Heart left ventricle (tissue), 16 donors: ENCODE measurements around the gene THAP4. TPM values are rescaled to one million over a fixed set of nuclear protein-coding genes. Genes with fewer than 3 reads are reported as not detected.

Experiments
- ATAC-seq, 4 donors: fragments of 200-7000 bp; cut with Tn5 transposase; one replicate each; pipeline ENCODE4 v1.9.1; 2020 to 2022; ENCODE audit warnings: moderate library complexity in 4 of 4, mild to moderate bottlenecking in 3 of 4, moderate number of reproducible peaks in 1 of 4
- DNase-seq, 5 donors: peaks; one replicate each; pipeline ENCODE4 v3.0.0-alpha.2; 2020
- H3K27ac ChIP-seq, 12 donors: fragments of 200-600 bp; sonication (generic) in 4 of 12; one replicate each; pipeline versions ENCODE4 v1.5.0 to v1.8.0; 2016 to 2022; ENCODE audit warnings: mild to moderate bottlenecking in 2 of 12
- H3K27me3 ChIP-seq, 9 donors: fragments of 200-600 bp; sonication (generic) in 2 of 9; one replicate each; pipeline versions ENCODE4 v1.5.1 to v1.8.0; 2016 to 2022; ENCODE audit warnings: mild to moderate bottlenecking in 3 of 9
- H3K36me3 ChIP-seq, 9 donors: fragments of 200-600 bp; sonication (generic) in 2 of 9; one replicate each; pipeline versions ENCODE4 v1.5.0 to v1.8.0; 2018 to 2022; ENCODE audit warnings: mild to moderate bottlenecking in 2 of 9
- H3K4me1 ChIP-seq, 12 donors: fragments of 200-600 bp; sonication (generic) in 4 of 12; one replicate each; pipeline versions ENCODE4 v1.5.0 to v1.8.0; 2016 to 2022; ENCODE audit warnings: mild to moderate bottlenecking in 3 of 12
- H3K4me3 ChIP-seq, 12 donors: fragments of 200-600 bp; sonication (generic) in 4 of 12; one replicate each; pipeline versions ENCODE4 v1.5.0 to v1.8.0; 2017 to 2022; ENCODE audit warnings: mild to moderate bottlenecking in 9 of 12, moderate library complexity in 4 of 12
- H3K9me3 ChIP-seq, 12 donors: fragments of 200-600 bp; sonication (generic) in 4 of 12; one replicate each; pipeline versions ENCODE4 v1.5.0 to v1.8.0; 2016 to 2022; ENCODE audit warnings: mild to moderate bottlenecking in 1 of 12
- CTCF ChIP-seq, 12 donors: fragments of 200-600 bp; sonication (generic) in 4 of 12; IDR thresholded peaks; one replicate each; pipeline versions ENCODE4 v1.5.0 to v1.8.0; 2018 to 2022; ENCODE audit warnings: antibody characterized with exemption in 12 of 12, mild to moderate bottlenecking in 5 of 12
- POLR2A ChIP-seq, 2 donors: fragments of 450-650 bp; IDR thresholded peaks; one replicate each; pipeline ENCODE4 v1.6.1; 2017; ENCODE audit warnings: antibody characterized with exemption in 2 of 2, mild to moderate bottlenecking in 2 of 2, moderate library complexity in 2 of 2
- WGBS, 4 donors: extraction: QIAGEN DNeasy Blood & Tissue Kit in 2 of 4; methylation state at CpG; one replicate each; pipeline versions ENCODE4 v1.1.5 to v1.1.7; 2013 to 2018; 5-methylcytosine and 5-hydroxymethylcytosine counted together
- intact Hi-C, 10 donors: fragments of 100-400 bp; cut with DNase I; formaldehyde crosslinking; loops; one replicate each; pipeline versions ENCODE4 v1.11.1 to v1.14.2; 2022
- polyA plus RNA-seq, 2 donors: library from polyadenylated mRNA; stranded (reverse); fragments of 200-250 nt; gene quantifications; one replicate each; pipeline ENCODE4 v1.2.3, GENCODE V29; 2013
- total RNA-seq, 9 donors: library from RNA; depleted of rRNA in 2 of 9; stranded (reverse); fragments of >200 nt in 2 of 9; fragmentation: NEBNext Ultra II Directional in 3 of 9; extraction: Animal tissue kit (Norgen Biotek cat#: 25700) in 3 of 9; gene quantifications; one replicate each; pipeline versions ENCODE4 v1.1.0 to v1.2.4, GENCODE V29; 2016 to 2023
- donor health status: ischemic (EF 13 %, LVEDD 7.1; RV severe dilation, severe dysfunction).
- donor health status: healthy with polysubstance abuse.
- donor health status: DM: no; HTN: yes; CAD: no.
- donor health status: DM: no; HTN: no; CAD: no.
- donor health status: ischemic (EF 25% LVEDD 6.9; RV normal size, moderate dysfunction).
- donor health status: ischemic (EF 25% LVEDD 5.7; RV mildly dilated, moderate dysfunction).
- donor health status: healthy.
- donor health status: DM: yes; HTN: yes; CAD: no.
- donor health status: ischemic (EF 35%, LVEDD 5.7; RV mildly dilated, moderate dysfunction).
- donor health status: nonischemic (EF 11% LVEDD 7.7; RV severe dilation, severe dysfunction).
- donor health status: DM: yes; HTN: yes; CAD: no.
- donor health status: PGD.
- donor health status: ischemic (EF 29% LVEDD 5.4; RV normal size, mild dysfunction).
- donor health status: nonischemic (EF 23%, LVEDD 6.1; RV moderate dilation, normal function).

Gene THAP4
- total and polyA plus RNA-seq, 11 donors, result 61.7 to 110 (median 80.4) TPM

GRCh38 chr2:241648453-241648852 lies 11.5 kb upstream of the THAP4 start:
- Histone ChIP-seq H3K27me3 (no peaks in the 10 kb centered on the region), H3K36me3 (peaks cover 0 to 38% (median 26%) of the 10 kb centered on the region in 9 donors), H3K27ac (no peak overlapping the region), H3K4me3 (no peak overlapping the region), H3K4me1 (peaks cover 0 to 29% (median 8%) of the 10 kb centered on the region in 12 donors), H3K9me3 (no peaks in the 10 kb centered on the region)
- ATAC-seq (no peak), DNase-seq (no peak)
- intact Hi-C loops, result no loop called here
- WGBS, 4 donors, result 82 to 86% (median 83%) methylated on average over 6 of the region's 6 CpGs
- no peak for TF ChIP-seq POLR2A (IDR thresholded peaks at IDR 0.05)
- no peak for TF ChIP-seq CTCF (IDR thresholded peaks at IDR 0.05)

GRCh38 chr2:241645915-241646645 lies 9.1 kb upstream of the THAP4 start:
- 80 to 87% (median 85%) methylated on average over 13 to 14 of the region's 14 CpGs for WGBS, 4 donors
- Histone ChIP-seq H3K36me3 (peaks cover 0 to 15% (median 3%) of the 10 kb centered on the region in 9 donors), H3K27me3 (no peaks in the 10 kb centered on the region), H3K4me3 (no peak overlapping the region), H3K4me1 (peaks cover 0 to 42% (median 16%) of the 10 kb centered on the region in 12 donors), H3K9me3 (no peaks in the 10 kb centered on the region), H3K27ac (no peak overlapping the region)
- ATAC-seq (no peak), DNase-seq (no peak)
- TF ChIP-seq CTCF (IDR thresholded peaks at IDR 0.05) (no peak), POLR2A (IDR thresholded peaks at IDR 0.05) (no peak)
- intact Hi-C loops, result no loop called here

- ATAC-seq (peak in 1 of 4 donors; percentile 7), DNase-seq (no peak)
- 87 to 90% (median 89%) methylated on average over 23 to 26 of the region's 26 CpGs for WGBS, 4 donors
- H3K4me1 ChIP-seq, result peaks cover 0 to 50% (median 20%) of the 10 kb centered on the region in 12 donors
- no peaks in the 10 kb centered on the region for H3K9me3 ChIP-seq
- intact Hi-C loops, result no loop called here
- no peaks in the 10 kb centered on the region for H3K27me3 ChIP-seq
- no peak overlapping the region for H3K27ac ChIP-seq
- no peak overlapping the region for H3K4me3 ChIP-seq
- no peak for TF ChIP-seq POLR2A (IDR thresholded peaks at IDR 0.05)
- no peak for TF ChIP-seq CTCF (IDR thresholded peaks at IDR 0.05)
- H3K36me3 ChIP-seq, result peaks cover 0 to 9% (median 0%) of the 10 kb centered on the region in 9 donors
Measured at GRCh38 chr2:241645056-241645914, 8.3 kb upstream of the THAP4 start.

GRCh38 chr2:241641631-241642030 lies 4.7 kb upstream of the THAP4 start:
- WGBS, 4 donors, result 32 to 51% (median 39%) methylated on average over 2 of the region's 2 CpGs
- H3K36me3 ChIP-seq, result peaks cover 0 to 9% (median 0%) of the 10 kb centered on the region in 9 donors
- peak in 1 of 4 donors; percentile 8 for ATAC-seq
- no peak for DNase-seq
- peak overlapping the region in 1 of 12 donors; percentile 38 for H3K27ac ChIP-seq
- peaks cover 0 to 4% (median 0%) of the 10 kb centered on the region in 12 donors for H3K9me3 ChIP-seq
- TF ChIP-seq POLR2A (IDR thresholded peaks at IDR 0.05), result no peak
- TF ChIP-seq CTCF (IDR thresholded peaks at IDR 0.05), result no peak
- no peaks in the 10 kb centered on the region for H3K27me3 ChIP-seq
- intact Hi-C loops, result no loop called here
- peaks cover 8 to 51% (median 34%) of the 10 kb centered on the region in 12 donors for H3K4me1 ChIP-seq
- no peak overlapping the region for H3K4me3 ChIP-seq
